Measurements from ENCODE around the gene AK1.
A peak's percentile ranks its signal among the peaks of the same experiment; 100 is the strongest.

- TF ChIP-seq, protein P1, sequence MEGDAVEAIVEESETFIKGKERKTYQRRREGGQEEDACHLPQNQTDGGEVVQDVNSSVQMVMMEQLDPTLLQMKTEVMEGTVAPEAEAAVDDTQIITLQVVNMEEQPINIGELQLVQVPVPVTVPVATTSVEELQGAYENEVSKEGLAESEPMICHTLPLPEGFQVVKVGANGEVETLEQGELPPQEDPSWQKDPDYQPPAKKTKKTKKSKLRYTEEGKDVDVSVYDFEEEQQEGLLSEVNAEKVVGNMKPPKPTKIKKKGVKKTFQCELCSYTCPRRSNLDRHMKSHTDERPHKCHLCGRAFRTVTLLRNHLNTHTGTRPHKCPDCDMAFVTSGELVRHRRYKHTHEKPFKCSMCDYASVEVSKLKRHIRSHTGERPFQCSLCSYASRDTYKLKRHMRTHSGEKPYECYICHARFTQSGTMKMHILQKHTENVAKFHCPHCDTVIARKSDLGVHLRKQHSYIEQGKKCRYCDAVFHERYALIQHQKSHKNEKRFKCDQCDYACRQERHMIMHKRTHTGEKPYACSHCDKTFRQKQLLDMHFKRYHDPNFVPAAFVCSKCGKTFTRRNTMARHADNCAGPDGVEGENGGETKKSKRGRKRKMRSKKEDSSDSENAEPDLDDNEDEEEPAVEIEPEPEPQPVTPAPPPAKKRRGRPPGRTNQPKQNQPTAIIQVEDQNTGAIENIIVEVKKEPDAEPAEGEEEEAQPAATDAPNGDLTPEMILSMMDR (IDR thresholded peaks at IDR 0.05): peak in 3 of 4 experiments; percentile 23 to 38 (median 26)
- TF ChIP-seq POLR2A (IDR thresholded peaks at IDR 0.05): no peak
These were observed 52.0 kb downstream of the AK1 start for GRCh38 chr9:127825319-127826051.
